ENCODE measurements around the gene OSBPL1A. TPM values are rescaled to one million over a fixed set of nuclear protein-coding genes. Genes with fewer than 3 reads are reported as not detected.

The OSBPL1A gene
- total RNA-seq, 1 donor = 23.3 TPM

DNA sequence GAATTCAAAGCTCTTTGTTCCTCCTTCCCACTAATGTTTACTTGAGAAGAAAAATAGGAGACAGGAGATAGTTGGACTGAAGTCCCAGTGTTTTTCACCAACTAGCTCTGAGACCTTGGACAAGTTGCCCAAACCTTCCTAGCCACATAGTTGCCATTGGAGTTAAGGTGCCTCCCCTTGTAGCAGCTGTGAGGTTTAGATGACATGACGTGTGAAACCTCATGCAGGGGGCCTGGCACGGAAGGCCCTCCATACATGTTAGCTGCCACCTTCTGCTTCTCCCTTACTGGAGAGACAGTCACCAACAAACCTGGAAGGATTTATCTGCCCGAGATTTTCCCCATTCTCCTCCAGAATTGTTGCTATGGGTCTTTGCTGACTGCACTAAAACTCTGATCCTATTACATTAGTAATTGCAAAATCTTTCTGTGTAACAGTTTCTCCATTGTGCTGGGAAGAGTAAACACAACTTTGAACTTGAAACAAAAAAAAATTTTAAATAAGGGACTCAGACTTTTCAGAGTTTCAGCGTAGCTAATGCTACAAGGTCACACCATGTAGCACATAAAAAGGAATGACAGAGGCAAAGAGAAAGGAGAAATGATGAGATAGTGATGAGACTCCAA lies 282.6 kb downstream of the OSBPL1A start:
- DNase-seq (ENCODE audit: low read depth) = no peak
- TF ChIP-seq, protein P1, sequence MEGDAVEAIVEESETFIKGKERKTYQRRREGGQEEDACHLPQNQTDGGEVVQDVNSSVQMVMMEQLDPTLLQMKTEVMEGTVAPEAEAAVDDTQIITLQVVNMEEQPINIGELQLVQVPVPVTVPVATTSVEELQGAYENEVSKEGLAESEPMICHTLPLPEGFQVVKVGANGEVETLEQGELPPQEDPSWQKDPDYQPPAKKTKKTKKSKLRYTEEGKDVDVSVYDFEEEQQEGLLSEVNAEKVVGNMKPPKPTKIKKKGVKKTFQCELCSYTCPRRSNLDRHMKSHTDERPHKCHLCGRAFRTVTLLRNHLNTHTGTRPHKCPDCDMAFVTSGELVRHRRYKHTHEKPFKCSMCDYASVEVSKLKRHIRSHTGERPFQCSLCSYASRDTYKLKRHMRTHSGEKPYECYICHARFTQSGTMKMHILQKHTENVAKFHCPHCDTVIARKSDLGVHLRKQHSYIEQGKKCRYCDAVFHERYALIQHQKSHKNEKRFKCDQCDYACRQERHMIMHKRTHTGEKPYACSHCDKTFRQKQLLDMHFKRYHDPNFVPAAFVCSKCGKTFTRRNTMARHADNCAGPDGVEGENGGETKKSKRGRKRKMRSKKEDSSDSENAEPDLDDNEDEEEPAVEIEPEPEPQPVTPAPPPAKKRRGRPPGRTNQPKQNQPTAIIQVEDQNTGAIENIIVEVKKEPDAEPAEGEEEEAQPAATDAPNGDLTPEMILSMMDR (IDR thresholded peaks at IDR 0.05; ENCODE audit: insufficient read depth, low read depth, low read length) = no peak
- H3K4me3 ChIP-seq (ENCODE audit: low read depth, low read length) = no peak overlapping the region

DNA sequence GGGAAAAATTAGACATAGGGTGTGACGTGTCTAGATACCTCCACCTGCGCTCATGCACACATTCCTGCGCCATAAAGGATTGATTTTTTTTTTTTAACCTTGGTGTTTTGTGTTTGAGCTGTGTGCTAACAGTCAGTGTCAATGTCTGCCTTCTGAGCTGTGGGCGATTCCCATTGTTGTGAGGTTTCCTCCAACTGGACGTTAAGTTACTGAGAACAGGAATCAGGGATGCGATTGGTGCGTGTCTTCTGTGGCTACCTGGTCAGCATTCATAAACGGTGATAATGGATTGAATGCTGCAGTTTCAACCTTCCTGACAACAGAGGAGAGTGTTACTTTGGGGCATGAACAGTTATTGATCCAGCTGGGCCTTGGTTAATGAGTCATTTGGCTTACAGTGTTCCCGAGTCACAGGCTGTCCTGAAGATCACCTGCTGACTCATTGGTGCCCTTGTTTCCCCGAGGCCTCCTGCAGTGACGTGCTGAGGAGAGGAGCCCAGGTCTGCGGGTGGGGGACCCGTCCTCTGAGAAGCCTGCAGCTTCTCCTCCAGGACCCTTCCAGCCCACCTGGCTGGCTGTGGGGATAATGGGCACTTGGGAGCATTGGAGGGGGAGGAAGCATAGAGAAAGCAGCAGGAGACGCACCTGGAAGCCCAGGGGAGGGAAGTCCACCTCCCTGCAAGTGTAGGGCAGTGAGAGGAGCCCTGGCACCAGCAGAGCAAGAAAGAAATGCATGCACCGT lies 284.6 kb downstream of the OSBPL1A start:
- no peak for DNase-seq (ENCODE audit: low read depth)
- TF ChIP-seq, protein P1 (IDR thresholded peaks at IDR 0.05; ENCODE audit: insufficient read depth, low read depth, low read length) = no peak
- no peak overlapping the region for H3K4me3 ChIP-seq (ENCODE audit: low read depth, low read length)

DNA sequence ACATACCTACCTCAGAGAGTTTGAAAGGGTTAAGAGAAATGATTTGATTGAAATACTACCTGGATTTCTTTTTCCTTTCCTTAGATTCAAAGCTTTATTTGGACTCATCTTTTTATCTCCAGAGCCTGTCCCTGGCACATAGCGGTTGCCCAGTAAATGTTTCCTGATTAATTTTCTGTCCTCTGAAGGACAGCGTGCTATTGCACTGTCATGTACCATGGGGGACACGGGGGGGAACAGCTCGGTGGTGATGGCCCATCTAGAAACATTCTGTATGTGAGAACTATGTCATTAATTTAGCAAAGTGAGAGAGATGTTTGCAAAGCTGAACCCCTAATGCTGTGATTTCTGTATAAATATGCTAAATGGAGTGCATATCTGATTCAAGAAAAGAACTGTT lies 285.2 kb downstream of the OSBPL1A start:
- H3K4me3 ChIP-seq (ENCODE audit: low read depth, low read length) = no peak overlapping the region
- DNase-seq (ENCODE audit: low read depth) = no peak
- TF ChIP-seq, protein P1 (IDR thresholded peaks at IDR 0.05; ENCODE audit: insufficient read depth, low read depth, low read length) = no peak

Small RNA genes lying within 50 kb of the gene (small RNA-seq; reads per million reads assigned to genes)
- gene MIR320C2 (not detected), gene RF00017 (not detected), gene RF00019 (not detected), gene RNA5SP452 (not detected), gene RNU5A-6P (not detected), gene RNU6-435P (not detected)

Other genes starting within 250 kb of the OSBPL1A start
- 25.8 and 35.4 TPM in 2 replicates for gene IMPACT, start 28.8 kb upstream of the OSBPL1A start, total RNA-seq
- gene HRH4, start 62.8 kb upstream of the OSBPL1A start, total RNA-seq = under 0.01 TPM in 1 of 2 replicates, not detected in the other

All from fibroblast of villous mesenchyme (primary cell).